Measurements from ENCODE around the gene GRIK1.
"Not testable (repeated sequence)": the region's sequence is repeated elsewhere in the genome, so short reads cannot be mapped to it uniquely, and the experiment has no call there.

The GRIK1 gene

DNA sequence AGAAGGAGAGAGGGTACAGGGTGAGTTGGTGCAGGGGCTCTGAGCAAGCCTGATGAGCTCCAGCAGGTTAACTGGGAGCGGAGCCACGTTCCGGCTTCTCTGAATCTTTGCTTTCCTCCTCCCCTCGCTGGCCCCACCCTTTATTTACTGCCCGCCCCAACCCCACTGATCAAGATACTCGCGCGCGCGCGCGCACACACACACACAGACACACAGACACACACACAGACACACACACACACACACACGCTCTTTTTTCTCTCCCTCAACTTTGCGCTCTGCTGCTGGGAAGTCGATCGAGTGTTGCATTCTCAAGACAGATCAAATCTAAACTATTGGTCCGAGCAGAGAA is at the start of gene GRIK1:
TSS of gene GRIK1 (minus strand) at position 73 of the 352 bp plus-strand sequence.
- no peaks in the 10 kb centered on the region for H3K36me3 ChIP-seq (ENCODE audit: control insufficient read depth, low read depth, low read length)
- no peaks in the 10 kb centered on the region for H3K9me3 ChIP-seq (ENCODE audit: control insufficient read depth, low read depth, low read length)
- no peaks in the 10 kb centered on the region for H3K4me1 ChIP-seq (ENCODE audit: control insufficient read depth, low read depth, low read length)
- peaks cover 57% of the 10 kb centered on the region for H3K27me3 ChIP-seq (ENCODE audit: control insufficient read depth, insufficient read depth, low read length)
- H3K27ac ChIP-seq (ENCODE audit: low read length) = no peak within 1 kb of the TSS
- H3K4me3 ChIP-seq (ENCODE audit: low read length) = peak within 1 kb of the TSS; percentile 90
- no peak within 1 kb of the TSS for H3K9ac ChIP-seq (ENCODE audit: low read length)

DNA sequence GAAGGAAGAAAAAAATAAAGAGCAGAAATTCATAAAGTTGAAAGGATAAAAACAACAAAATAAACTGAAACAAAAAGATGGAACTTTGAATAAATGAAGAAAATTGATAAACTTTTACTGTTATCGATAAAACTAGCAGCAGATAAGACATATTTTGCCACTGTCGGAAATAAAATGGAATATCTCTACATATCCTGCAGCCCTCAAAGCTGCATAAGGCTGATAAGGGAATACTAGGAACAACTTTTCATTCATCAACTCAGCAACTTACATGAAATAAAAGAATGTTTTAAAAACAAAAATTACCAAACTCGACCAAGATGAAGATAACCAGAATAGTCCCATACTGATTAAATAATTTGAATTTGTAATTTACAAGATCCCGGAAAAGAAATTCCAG is 48.0 kb upstream of the GRIK1 start:
- no peaks in the 10 kb centered on the region for H3K36me3 ChIP-seq (ENCODE audit: control insufficient read depth, low read depth, low read length)
- H3K9ac ChIP-seq (ENCODE audit: low read length) = no peak overlapping the region
- H3K4me1 ChIP-seq (ENCODE audit: control insufficient read depth, low read depth, low read length) = peaks cover 3% of the 10 kb centered on the region
- H3K27me3 ChIP-seq (ENCODE audit: control insufficient read depth, insufficient read depth, low read length) = no peaks in the 10 kb centered on the region
- no peak overlapping the region for H3K27ac ChIP-seq (ENCODE audit: low read length)
- no peak overlapping the region for H3K4me3 ChIP-seq (ENCODE audit: low read length)
- H3K9me3 ChIP-seq (ENCODE audit: control insufficient read depth, low read depth, low read length) = no peaks in the 10 kb centered on the region

DNA sequence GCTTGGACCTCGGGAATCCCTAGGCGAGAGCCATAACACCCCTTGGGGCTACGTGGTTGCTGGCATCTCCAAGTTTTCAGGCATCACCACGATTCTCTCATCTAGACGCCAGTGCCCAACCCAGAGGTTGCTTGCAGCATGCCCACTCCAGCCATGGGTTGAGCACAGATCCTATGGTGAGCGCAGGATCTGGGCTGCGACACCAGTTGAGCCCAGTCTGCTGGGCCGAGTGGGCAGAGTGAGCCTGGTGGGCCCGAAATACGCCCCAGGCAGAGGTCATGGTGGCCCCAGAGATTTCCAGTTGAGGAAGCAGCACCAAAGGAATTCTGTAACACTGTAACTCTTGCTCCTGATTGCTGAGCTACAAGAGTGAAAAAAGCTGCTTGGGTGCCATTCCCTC is 46.1 kb upstream of the GRIK1 start:
- H3K36me3 ChIP-seq (ENCODE audit: control insufficient read depth, low read depth, low read length) = no peaks in the 10 kb centered on the region
- H3K4me3 ChIP-seq (ENCODE audit: low read length) = no peak overlapping the region
- H3K27me3 ChIP-seq (ENCODE audit: control insufficient read depth, insufficient read depth, low read length) = no peaks in the 10 kb centered on the region
- H3K9me3 ChIP-seq (ENCODE audit: control insufficient read depth, low read depth, low read length) = no peaks in the 10 kb centered on the region
- H3K4me1 ChIP-seq (ENCODE audit: control insufficient read depth, low read depth, low read length) = no peaks in the 10 kb centered on the region
- H3K9ac ChIP-seq (ENCODE audit: low read length) = no peak overlapping the region
- no peak overlapping the region for H3K27ac ChIP-seq (ENCODE audit: low read length)

DNA sequence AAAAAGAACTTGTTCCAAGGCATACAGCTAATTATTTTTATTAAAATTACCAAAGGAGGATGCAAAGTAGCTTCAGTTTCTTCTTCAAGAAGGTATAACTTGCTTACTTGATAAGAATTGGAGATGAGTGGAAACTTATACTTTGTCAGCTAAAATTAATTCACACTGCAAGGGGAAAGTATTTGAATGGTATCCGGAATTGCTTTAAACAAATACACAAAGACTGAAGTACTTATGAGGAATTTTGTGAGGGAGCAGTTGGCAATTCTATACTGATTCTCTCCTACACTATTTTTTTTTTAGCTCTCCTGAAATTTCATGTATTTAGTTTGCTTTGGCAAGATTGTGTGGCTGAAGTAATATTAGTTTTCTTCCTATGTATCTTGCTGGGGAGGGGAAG is 39.2 kb upstream of the GRIK1 start:
- H3K27me3 ChIP-seq (ENCODE audit: control insufficient read depth, insufficient read depth, low read length) = no peaks in the 10 kb centered on the region
- no peak overlapping the region for H3K9ac ChIP-seq (ENCODE audit: low read length)
- no peaks in the 10 kb centered on the region for H3K4me1 ChIP-seq (ENCODE audit: control insufficient read depth, low read depth, low read length)
- no peaks in the 10 kb centered on the region for H3K9me3 ChIP-seq (ENCODE audit: control insufficient read depth, low read depth, low read length)
- no peaks in the 10 kb centered on the region for H3K36me3 ChIP-seq (ENCODE audit: control insufficient read depth, low read depth, low read length)
- no peak overlapping the region for H3K4me3 ChIP-seq (ENCODE audit: low read length)
- H3K27ac ChIP-seq (ENCODE audit: low read length) = no peak overlapping the region

DNA sequence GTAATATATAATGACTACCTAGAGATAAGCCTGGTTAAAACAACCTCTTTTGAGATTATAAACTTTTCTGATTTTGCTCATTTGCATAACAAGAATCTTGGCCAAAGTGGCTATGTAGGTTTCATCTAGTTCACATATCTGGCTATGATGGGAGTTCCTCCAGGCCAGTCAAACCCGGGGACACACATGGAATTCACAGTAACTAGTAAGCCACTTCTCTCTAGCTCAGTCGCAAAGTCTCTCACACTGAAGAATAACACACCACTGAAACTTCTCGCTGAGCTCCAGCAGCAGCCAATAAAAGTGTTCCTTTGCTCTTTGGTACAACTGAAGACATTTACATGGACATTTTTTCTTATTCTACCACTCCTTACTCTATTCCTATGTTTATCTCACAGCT is 36.0 kb upstream of the GRIK1 start:
- Histone ChIP-seq H3K4me3 (ENCODE audit: low read length) (no peak overlapping the region), H3K9me3 (ENCODE audit: control insufficient read depth, low read depth, low read length) (no peaks in the 10 kb centered on the region), H3K36me3 (ENCODE audit: control insufficient read depth, low read depth, low read length) (no peaks in the 10 kb centered on the region), H3K4me1 (ENCODE audit: control insufficient read depth, low read depth, low read length) (no peaks in the 10 kb centered on the region), H3K27ac (ENCODE audit: low read length) (no peak overlapping the region), H3K9ac (ENCODE audit: low read length) (no peak overlapping the region), H3K27me3 (ENCODE audit: control insufficient read depth, insufficient read depth, low read length) (no peaks in the 10 kb centered on the region)

DNA sequence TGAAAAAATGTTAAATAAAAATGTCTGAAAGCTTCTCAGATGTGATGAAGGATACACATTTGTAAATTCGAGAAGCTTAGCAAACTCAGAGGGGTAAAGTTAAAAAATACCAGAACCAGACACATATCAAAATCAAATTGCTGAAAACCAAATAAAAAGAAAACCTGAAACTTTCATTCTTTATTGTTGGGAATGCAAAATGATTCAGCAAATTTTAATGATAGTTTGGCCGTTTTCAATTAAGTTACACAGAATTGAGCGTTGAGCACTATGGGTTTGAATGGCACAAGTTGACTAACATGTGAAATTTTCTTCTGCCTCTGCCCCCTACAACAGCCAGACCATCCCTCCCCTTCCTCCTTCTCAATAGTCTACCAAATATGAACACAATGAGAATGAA is 33.5 kb upstream of the GRIK1 start:
- no peak overlapping the region for H3K4me3 ChIP-seq (ENCODE audit: low read length)
- H3K27ac ChIP-seq (ENCODE audit: low read length) = no peak overlapping the region
- no peaks in the 10 kb centered on the region for H3K27me3 ChIP-seq (ENCODE audit: control insufficient read depth, insufficient read depth, low read length)
- no peaks in the 10 kb centered on the region for H3K9me3 ChIP-seq (ENCODE audit: control insufficient read depth, low read depth, low read length)
- no peak overlapping the region for H3K9ac ChIP-seq (ENCODE audit: low read length)
- H3K4me1 ChIP-seq (ENCODE audit: control insufficient read depth, low read depth, low read length) = no peaks in the 10 kb centered on the region
- no peaks in the 10 kb centered on the region for H3K36me3 ChIP-seq (ENCODE audit: control insufficient read depth, low read depth, low read length)

DNA sequence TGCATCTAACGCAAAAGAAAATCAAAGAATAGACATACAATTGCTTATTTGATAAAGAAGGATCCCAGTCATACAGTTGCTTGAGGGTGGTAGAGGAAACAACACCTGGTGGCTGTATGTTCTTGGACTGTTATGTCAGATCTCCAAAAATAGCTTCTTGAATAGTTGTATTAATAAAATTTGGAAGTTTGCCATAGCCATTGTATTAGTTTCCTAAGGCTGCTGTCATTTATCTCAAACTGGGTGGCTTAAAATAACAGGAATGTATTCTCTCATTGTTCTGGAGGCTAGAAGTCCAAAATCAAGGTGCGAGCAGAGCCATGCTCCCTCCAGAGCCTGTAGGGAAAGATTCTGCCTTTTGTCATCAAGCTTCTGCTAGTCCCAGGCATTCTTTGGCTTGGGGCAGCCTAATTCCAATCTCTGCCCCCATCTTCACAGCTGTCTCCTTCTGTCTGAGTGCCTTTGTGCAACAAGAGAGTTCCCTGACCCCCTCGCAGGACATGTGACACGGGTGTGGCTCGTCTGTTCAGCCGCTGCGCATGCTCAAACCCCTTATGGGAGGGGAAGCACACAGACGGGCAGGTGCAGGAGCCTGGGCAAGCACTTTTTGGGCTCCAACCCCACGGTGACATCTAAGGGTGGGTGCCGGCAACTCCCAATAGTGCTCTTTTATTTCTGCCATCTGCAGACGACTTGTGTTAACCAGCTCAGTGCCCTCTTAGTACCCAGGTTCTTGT is 21.7 kb upstream of the GRIK1 start:
- H3K9me3 ChIP-seq (ENCODE audit: control insufficient read depth, low read depth, low read length) = no peaks in the 10 kb centered on the region
- H3K4me3 ChIP-seq (ENCODE audit: low read length) = no peak overlapping the region
- no peaks in the 10 kb centered on the region for H3K36me3 ChIP-seq (ENCODE audit: control insufficient read depth, low read depth, low read length)
- no peaks in the 10 kb centered on the region for H3K27me3 ChIP-seq (ENCODE audit: control insufficient read depth, insufficient read depth, low read length)
- no peaks in the 10 kb centered on the region for H3K4me1 ChIP-seq (ENCODE audit: control insufficient read depth, low read depth, low read length)
- H3K27ac ChIP-seq (ENCODE audit: low read length) = no peak overlapping the region
- H3K9ac ChIP-seq (ENCODE audit: low read length) = no peak overlapping the region

DNA sequence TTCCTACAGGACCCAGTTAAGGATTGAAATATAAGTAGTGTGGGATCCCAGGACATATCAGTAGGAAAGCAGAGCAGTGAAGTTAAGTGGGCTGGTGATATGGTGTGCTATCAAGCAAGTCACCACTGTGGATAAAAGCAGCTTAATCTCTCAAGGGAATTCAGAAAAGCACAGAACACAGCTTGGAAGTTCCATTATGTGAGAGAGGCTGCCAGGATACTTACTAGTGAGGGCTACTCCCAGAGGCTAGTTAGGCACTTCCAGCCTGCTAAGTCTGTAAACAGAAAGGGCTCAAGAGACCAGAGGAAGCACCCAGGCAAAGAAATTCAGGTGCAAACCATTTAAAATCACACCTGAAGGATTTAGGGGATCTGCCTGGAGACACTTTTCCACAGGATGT is 18.8 kb upstream of the GRIK1 start:
- no peaks in the 10 kb centered on the region for H3K27me3 ChIP-seq (ENCODE audit: control insufficient read depth, insufficient read depth, low read length)
- H3K36me3 ChIP-seq (ENCODE audit: control insufficient read depth, low read depth, low read length) = no peaks in the 10 kb centered on the region
- no peak overlapping the region for H3K27ac ChIP-seq (ENCODE audit: low read length)
- H3K9ac ChIP-seq (ENCODE audit: low read length) = no peak overlapping the region
- no peaks in the 10 kb centered on the region for H3K9me3 ChIP-seq (ENCODE audit: control insufficient read depth, low read depth, low read length)
- H3K4me3 ChIP-seq (ENCODE audit: low read length) = no peak overlapping the region
- no peaks in the 10 kb centered on the region for H3K4me1 ChIP-seq (ENCODE audit: control insufficient read depth, low read depth, low read length)

DNA sequence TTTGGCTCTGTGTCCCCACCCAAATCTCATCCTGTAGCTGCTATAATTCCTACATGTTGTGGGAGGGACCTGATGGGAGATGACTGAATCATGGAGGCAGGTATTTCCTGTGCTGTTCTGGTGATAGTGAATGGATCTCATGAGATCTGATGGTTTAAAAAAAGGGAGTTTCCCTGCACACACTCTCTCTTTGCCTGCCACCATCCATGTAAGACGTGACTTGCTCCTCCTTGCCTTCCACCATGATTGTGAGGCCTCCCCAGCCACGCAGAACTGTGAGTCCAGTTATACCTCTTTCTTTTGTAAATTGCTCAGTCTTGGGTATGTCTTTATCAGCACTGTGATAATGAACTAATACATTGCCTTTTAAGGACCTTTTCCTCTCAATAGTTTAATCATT is 18.2 kb upstream of the GRIK1 start:
- not testable (repeated sequence) for H3K9me3 ChIP-seq (ENCODE audit: control insufficient read depth, low read depth, low read length); H3K27ac ChIP-seq (ENCODE audit: low read length); H3K4me1 ChIP-seq (ENCODE audit: control insufficient read depth, low read depth, low read length); H3K27me3 ChIP-seq (ENCODE audit: control insufficient read depth, insufficient read depth, low read length); H3K4me3 ChIP-seq (ENCODE audit: low read length); H3K36me3 ChIP-seq (ENCODE audit: control insufficient read depth, low read depth, low read length); H3K9ac ChIP-seq (ENCODE audit: low read length)

DNA sequence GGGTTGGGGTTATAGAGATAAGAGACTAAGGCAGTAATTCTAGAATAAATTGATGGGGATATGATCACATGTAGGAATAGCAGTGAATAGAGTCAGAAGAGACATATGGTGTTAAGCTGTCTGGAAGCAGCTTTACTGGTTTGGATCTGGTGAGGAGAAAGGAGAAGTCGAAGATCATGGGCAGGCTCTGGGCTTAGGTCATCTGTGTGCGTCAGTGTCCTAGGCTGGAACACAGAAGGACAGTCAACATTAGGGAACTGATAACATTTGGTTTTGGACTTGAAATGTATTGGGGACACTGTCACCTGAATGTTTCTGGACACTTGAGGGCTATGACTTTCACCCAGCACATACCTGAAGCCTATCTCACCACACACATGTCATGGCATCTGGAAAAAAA is 13.9 kb upstream of the GRIK1 start:
- H3K27me3 ChIP-seq (ENCODE audit: control insufficient read depth, insufficient read depth, low read length) = no peaks in the 10 kb centered on the region
- H3K4me1 ChIP-seq (ENCODE audit: control insufficient read depth, low read depth, low read length) = peaks cover 5% of the 10 kb centered on the region
- no peak overlapping the region for H3K4me3 ChIP-seq (ENCODE audit: low read length)
- H3K9me3 ChIP-seq (ENCODE audit: control insufficient read depth, low read depth, low read length) = no peaks in the 10 kb centered on the region
- no peaks in the 10 kb centered on the region for H3K36me3 ChIP-seq (ENCODE audit: control insufficient read depth, low read depth, low read length)
- no peak overlapping the region for H3K27ac ChIP-seq (ENCODE audit: low read length)
- H3K9ac ChIP-seq (ENCODE audit: low read length) = no peak overlapping the region

DNA sequence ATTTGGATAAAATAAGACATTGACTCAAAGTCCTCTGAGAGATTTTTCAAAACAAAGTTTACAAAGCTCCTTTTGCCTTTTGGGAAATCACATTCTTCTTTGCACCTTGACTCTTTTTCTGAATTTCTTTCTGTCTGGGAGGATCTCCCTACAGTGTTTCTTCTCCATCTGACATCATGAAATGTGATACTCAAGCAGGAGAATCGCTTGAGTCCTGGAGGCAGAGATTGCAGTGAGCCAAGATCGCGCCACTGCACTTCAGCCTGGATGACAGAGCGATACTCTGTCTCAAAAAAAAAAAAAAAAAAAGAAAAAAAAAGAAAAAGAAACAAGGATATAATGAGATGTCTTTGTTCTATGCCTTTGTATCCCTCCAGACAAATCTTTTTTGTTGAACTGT is 13.3 kb upstream of the GRIK1 start:
- peaks cover 5% of the 10 kb centered on the region for H3K4me1 ChIP-seq (ENCODE audit: control insufficient read depth, low read depth, low read length)
- H3K9ac ChIP-seq (ENCODE audit: low read length) = no peak overlapping the region
- H3K36me3 ChIP-seq (ENCODE audit: control insufficient read depth, low read depth, low read length) = no peaks in the 10 kb centered on the region
- no peak overlapping the region for H3K27ac ChIP-seq (ENCODE audit: low read length)
- no peak overlapping the region for H3K4me3 ChIP-seq (ENCODE audit: low read length)
- H3K27me3 ChIP-seq (ENCODE audit: control insufficient read depth, insufficient read depth, low read length) = no peaks in the 10 kb centered on the region
- no peaks in the 10 kb centered on the region for H3K9me3 ChIP-seq (ENCODE audit: control insufficient read depth, low read depth, low read length)

DNA sequence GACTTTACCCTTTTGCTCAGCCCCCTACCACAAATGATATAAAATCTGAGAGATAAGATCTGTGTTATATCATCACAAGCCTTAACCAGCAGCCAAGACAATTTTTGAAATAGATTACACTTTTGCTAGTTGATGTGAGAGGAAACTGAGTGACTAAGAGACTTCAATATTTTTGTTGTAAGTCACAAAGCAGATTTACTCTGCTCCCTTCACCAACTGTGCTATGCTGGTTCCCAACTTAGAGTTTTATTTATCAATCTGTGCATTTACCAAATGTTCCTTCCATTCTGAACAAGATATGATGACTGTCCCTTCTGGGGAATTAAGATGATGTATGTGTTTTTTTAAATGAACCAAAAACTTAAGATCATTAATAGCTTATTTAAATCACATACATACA is 12.1 kb upstream of the GRIK1 start:
- Histone ChIP-seq H3K9ac (ENCODE audit: low read length) (no peak overlapping the region), H3K4me1 (ENCODE audit: control insufficient read depth, low read depth, low read length) (peaks cover 5% of the 10 kb centered on the region), H3K36me3 (ENCODE audit: control insufficient read depth, low read depth, low read length) (no peaks in the 10 kb centered on the region), H3K27ac (ENCODE audit: low read length) (no peak overlapping the region), H3K9me3 (ENCODE audit: control insufficient read depth, low read depth, low read length) (no peaks in the 10 kb centered on the region), H3K27me3 (ENCODE audit: control insufficient read depth, insufficient read depth, low read length) (no peaks in the 10 kb centered on the region), H3K4me3 (ENCODE audit: low read length) (no peak overlapping the region)
